H9 (cell line): ENCODE measurements around the gene SEC22C. TPM values are rescaled to one million over a fixed set of nuclear protein-coding genes. Genes with fewer than 3 reads are reported as not detected.

Experiments
- DNase-seq: peaks from one replicate; pipeline ENCODE4 v3.0.0-alpha.2; 2017
- H2AFZ ChIP-seq: one replicate; pipeline ENCODE4 v1.6.1; 2013; ENCODE audit warnings: mild to moderate bottlenecking, low read length, control low read depth, moderate library complexity
- H2AK5ac ChIP-seq: 2 replicates; pipeline ENCODE4 v1.6.1; 2013; ENCODE audit warnings: low read length, control low read depth, mixed read lengths; ENCODE audit not compliant: insufficient read length
- H2BK120ac ChIP-seq: one replicate; pipeline ENCODE4 v1.6.1; 2013; ENCODE audit warnings: low read depth, mild to moderate bottlenecking, low read length, control low read depth, inconsistent platforms; ENCODE audit not compliant: poor library complexity, severe bottlenecking
- H2BK12ac ChIP-seq: 2 replicates; pipeline ENCODE4 v1.6.1; 2013; ENCODE audit warnings: low read length, control low read depth, mixed read lengths, low read depth; ENCODE audit not compliant: insufficient read length
- H2BK15ac ChIP-seq: 2 replicates; pipeline ENCODE4 v1.6.1; 2013; ENCODE audit warnings: low read depth, low read length, control low read depth
- H2BK20ac ChIP-seq: one replicate; pipeline ENCODE4 v1.6.1; 2013; ENCODE audit warnings: low read depth, mild to moderate bottlenecking, low read length, control low read depth, inconsistent platforms; ENCODE audit not compliant: poor library complexity, severe bottlenecking
- H2BK5ac ChIP-seq: 2 replicates; pipeline ENCODE4 v1.6.1; 2013; ENCODE audit warnings: low read length, control low read depth, mixed read lengths; ENCODE audit not compliant: insufficient read length
- H3K14ac ChIP-seq: 2 replicates; pipeline ENCODE4 v1.6.1; 2013; ENCODE audit warnings: low read length, control low read depth; ENCODE audit not compliant: insufficient read depth
- H3K18ac ChIP-seq: 2 replicates; pipeline ENCODE4 v1.6.1; 2013; ENCODE audit warnings: low read depth, mild to moderate bottlenecking, mixed read lengths, low read length, control low read depth; ENCODE audit not compliant: insufficient read length
- H3K23ac ChIP-seq: 2 replicates; pipeline ENCODE4 v1.6.1; 2013; ENCODE audit warnings: low read length, control low read depth, mixed read lengths, low read depth; ENCODE audit not compliant: insufficient read length
- H3K23me2 ChIP-seq: 2 replicates; pipeline ENCODE4 v1.6.1; 2013; ENCODE audit warnings: low read depth, mild to moderate bottlenecking, mixed read lengths, low read length, control low read depth; ENCODE audit not compliant: insufficient read length, poor library complexity, severe bottlenecking
- H3K27ac ChIP-seq: 2 replicates; pipeline ENCODE4 v1.5.1; 2013; ENCODE audit warnings: low read length, control low read depth, mixed read lengths, low read depth; ENCODE audit not compliant: insufficient read length
- H3K27me3 ChIP-seq: 2 replicates; pipeline ENCODE4 v1.6.1; 2013; ENCODE audit warnings: low read length, control low read depth, inconsistent platforms; ENCODE audit not compliant: insufficient read depth
- H3K4ac ChIP-seq: 2 replicates; pipeline ENCODE4 v1.6.1; 2013; ENCODE audit warnings: low read depth, mild to moderate bottlenecking, control low read depth, inconsistent platforms, low read length, moderate library complexity
- H3K4me1 ChIP-seq: 2 replicates; pipeline ENCODE4 v1.6.1; 2013; ENCODE audit warnings: low read length, control low read depth, inconsistent platforms; ENCODE audit not compliant: insufficient read depth
- H3K4me2 ChIP-seq: 2 replicates; pipeline ENCODE4 v1.6.1; 2013; ENCODE audit warnings: low read length, control low read depth, mixed read lengths; ENCODE audit not compliant: insufficient read length, insufficient read depth
- H3K56ac ChIP-seq: 2 replicates; pipeline ENCODE4 v1.6.1; 2013; ENCODE audit warnings: low read depth, mild to moderate bottlenecking, mixed read lengths, low read length, control low read depth; ENCODE audit not compliant: insufficient read length
- H3K79me1 ChIP-seq: 2 replicates; pipeline ENCODE4 v1.6.1; 2013; ENCODE audit warnings: low read depth, mild to moderate bottlenecking, moderate library complexity, low read length, control low read depth, inconsistent platforms; ENCODE audit not compliant: insufficient read depth, poor library complexity, severe bottlenecking
- H3K79me2 ChIP-seq: 2 replicates; pipeline ENCODE4 v1.6.1; 2013; ENCODE audit warnings: low read length, control low read depth, inconsistent platforms; ENCODE audit not compliant: insufficient read depth
- H3K9ac ChIP-seq: 2 replicates; pipeline ENCODE4 v1.6.1; 2013; ENCODE audit warnings: low read length, control low read depth, mixed read lengths; ENCODE audit not compliant: insufficient read length; ENCODE audit errors: extremely low read depth
- H3K9me3 ChIP-seq: one replicate; pipeline ENCODE4 v1.6.1; 2013; ENCODE audit warnings: low read depth, low read length, inconsistent platforms; ENCODE audit not compliant: control insufficient read depth
- H3T11ph ChIP-seq: one replicate; pipeline ENCODE4 v1.6.1; 2013; ENCODE audit warnings: mild to moderate bottlenecking, low read length, control low read depth, inconsistent platforms
- H4K20me1 ChIP-seq: one replicate; pipeline ENCODE4 v1.6.1; 2013; ENCODE audit not compliant: control insufficient read depth, insufficient read length, insufficient read depth
- H4K5ac ChIP-seq: 2 replicates; pipeline ENCODE4 v1.6.1; 2013; ENCODE audit warnings: low read depth, mild to moderate bottlenecking, mixed read lengths, low read length, control low read depth; ENCODE audit not compliant: insufficient read length
- H4K8ac ChIP-seq: replicated peaks from 2 replicates; pipeline ENCODE4 v1.6.1; 2013; ENCODE audit warnings: low read length, control low read depth, mixed read lengths, low read depth; ENCODE audit not compliant: insufficient read length
- H4K91ac ChIP-seq: 2 replicates; pipeline ENCODE4 v1.6.1; 2013; ENCODE audit warnings: low read depth, mild to moderate bottlenecking, moderate library complexity, mixed read lengths, low read length, control low read depth; ENCODE audit not compliant: insufficient read length
- H3K27ac Mint-ChIP-seq, 3 experiments: 2 replicates in 2 of 3; 3 replicates in 1 of 3; pipeline ENCODE4 v1.8.0; 2020 to 2021; ENCODE audit warnings: mixed read lengths in 3 of 3, mild to moderate bottlenecking in 1 of 3, moderate library complexity in 1 of 3
- H3K27me3 Mint-ChIP-seq: 2 replicates; pipeline ENCODE4 v1.8.0; 2021; ENCODE audit warnings: low read depth, mild to moderate bottlenecking, moderate library complexity, mixed read lengths
- H3K36me3 Mint-ChIP-seq, 3 experiments: 2 replicates in 2 of 3; 3 replicates in 1 of 3; pipeline ENCODE4 v1.8.0; 2020 to 2021; ENCODE audit warnings: low read depth in 3 of 3, mixed read lengths in 3 of 3; ENCODE audit not compliant: insufficient read depth in 1 of 3
- H3K4me1 Mint-ChIP-seq, 2 experiments: 2 replicates each; pipeline ENCODE4 v1.8.0; 2020; ENCODE audit warnings: mixed read lengths in 2 of 2
- H3K4me3 Mint-ChIP-seq, 2 experiments: 2 replicates in 1 of 2; 3 replicates in 1 of 2; pipeline ENCODE4 v1.8.0; 2020 to 2021; ENCODE audit warnings: mild to moderate bottlenecking in 2 of 2, mixed read lengths in 2 of 2, moderate library complexity in 1 of 2
- H3K9me3 Mint-ChIP-seq, 2 experiments: 2 replicates in 1 of 2; 3 replicates in 1 of 2; pipeline ENCODE4 v1.8.0; 2020; ENCODE audit warnings: mild to moderate bottlenecking in 2 of 2, mixed read lengths in 2 of 2, moderate library complexity in 1 of 2
- CTCF ChIP-seq: fragments of 200-600 bp; sonication (generic); conservative IDR thresholded peaks from 3 replicates; pipeline ENCODE4 v1.8.0; 2021; ENCODE audit warnings: antibody characterized with exemption, mild to moderate bottlenecking
- WGBS: extraction: QIAGEN DNeasy Blood & Tissue Kit; methylation state at CpG from one replicate; pipeline ENCODE4 v1.1.7; 2013; ENCODE audit warnings: missing lambda C conversion rate, low lambda C conversion rate, mixed read lengths; ENCODE audit not compliant: insufficient read length; ENCODE audit errors: extremely low coverage; 5-methylcytosine and 5-hydroxymethylcytosine counted together
- total RNA-seq: library from RNA; stranded (reverse); gene quantifications from 2 replicates; pipeline ENCODE4 v1.2.1, GENCODE V29; 2021

SEC22C gene
- total RNA-seq, 1 experiment from 2014 or later = 28.2 TPM

DNA sequence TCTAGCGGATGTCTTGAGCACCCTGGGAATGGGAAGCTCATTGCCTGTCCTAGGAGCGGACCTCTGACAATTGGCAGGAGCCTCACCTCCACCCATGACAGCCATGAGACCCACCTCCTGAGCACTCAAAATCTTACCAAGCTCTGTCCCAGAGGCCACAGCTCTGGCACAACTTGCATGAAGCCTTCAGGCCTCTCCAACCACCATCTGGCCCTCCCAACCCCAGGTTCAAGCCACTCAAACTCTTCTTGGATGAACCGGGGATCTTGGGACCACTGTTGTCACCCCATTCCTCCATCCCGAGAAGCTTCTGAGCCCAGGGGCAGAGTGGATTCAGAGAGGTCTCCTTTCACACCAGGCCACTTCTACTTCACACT, 77.8 kb downstream of the SEC22C start:
- DNase-seq = peak; percentile 23
- Histone ChIP-seq H2BK5ac (no peak overlapping the region), H4K20me1 (no peaks in the 10 kb centered on the region), H3K4ac (no peak overlapping the region), H2AFZ (no peak overlapping the region), H3K27ac (no peak overlapping the region), H3K79me1 (no peaks in the 10 kb centered on the region), H4K91ac (no peak overlapping the region), H3K23ac (no peak overlapping the region), H4K8ac (no peak overlapping the region), H3K9me3 (no peaks in the 10 kb centered on the region), H2AK5ac (no peak overlapping the region), H3K23me2 (peaks cover 18% of the 10 kb centered on the region), H3K4me1 (peaks cover 7% of the 10 kb centered on the region; the same call in 1 of the 2 replicates), H3T11ph (no peak overlapping the region), H2BK12ac (no peak overlapping the region), H3K56ac (no peak overlapping the region), H3K18ac (no peak overlapping the region), H3K14ac (no peak overlapping the region), H2BK15ac (no peak overlapping the region), H2BK20ac (no peak overlapping the region), H3K9ac (no peak overlapping the region), H4K5ac (no peak overlapping the region), H2BK120ac (no peak overlapping the region), H3K79me2 (no peaks in the 10 kb centered on the region), H3K27me3 (peaks cover 20% of the 10 kb centered on the region; the same call in 1 of the 2 replicates), H3K4me2 (no peak overlapping the region)
- no peaks in the 10 kb centered on the region for H3K36me3 Mint-ChIP-seq
- WGBS = no CpG with 5 or more reads among the region's 4 CpGs
- no peaks in the 10 kb centered on the region for H3K9me3 Mint-ChIP-seq
- no peak overlapping the region for H3K27ac Mint-ChIP-seq
- H3K27me3 Mint-ChIP-seq = peaks cover 51% of the 10 kb centered on the region
- peaks cover 40 to 48% of the 10 kb centered on the region in 2 experiments for H3K4me1 Mint-ChIP-seq
- no peak for TF ChIP-seq CTCF
- H3K4me3 Mint-ChIP-seq = peak overlapping the region in 1 of 2 experiments; percentile 39; a peak in 1 of 5 replicates
